Measurements from ENCODE around the gene RTF2. TPM values are rescaled to one million over a fixed set of nuclear protein-coding genes. Genes with fewer than 3 reads are reported as not detected.

The RTF2 gene
- 100 to 1,000 TPM; 118 to 125 TPM for total RNA-seq

DNA sequence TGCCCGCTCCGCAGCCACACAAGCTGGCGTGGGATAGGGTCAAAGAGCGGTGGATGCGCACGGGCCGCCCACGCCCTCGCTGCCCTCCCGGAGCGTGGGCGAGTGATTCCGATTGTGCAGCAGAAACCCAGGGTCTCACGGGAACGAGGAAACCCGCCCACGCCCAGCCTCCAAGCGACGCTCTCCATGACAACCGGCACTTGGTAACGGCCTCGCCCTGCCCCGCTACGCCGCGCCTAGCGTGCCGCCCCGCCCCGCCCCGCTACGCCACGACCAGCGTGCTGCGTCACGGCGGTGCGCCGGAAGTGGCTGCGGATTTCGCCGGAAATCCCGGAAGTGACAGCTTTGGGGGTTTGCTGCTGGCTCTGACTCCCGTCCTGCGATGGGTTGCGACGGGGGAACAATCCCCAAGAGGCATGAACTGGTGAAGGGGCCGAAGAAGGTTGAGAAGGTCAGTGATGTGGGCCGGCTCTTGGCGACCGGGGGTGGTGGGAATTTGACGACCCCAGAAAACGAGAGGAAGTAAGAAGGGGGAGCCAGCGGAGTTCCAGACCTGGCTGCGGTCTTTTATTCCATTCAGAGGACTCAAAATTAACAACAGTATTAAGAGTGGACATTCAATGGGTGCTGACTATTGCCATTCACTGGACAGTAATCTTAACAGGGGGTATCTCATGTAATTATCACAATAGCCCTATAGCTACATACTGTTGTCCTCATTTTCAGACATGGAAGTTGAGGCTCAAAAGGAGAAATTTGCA, at the start of gene RTF2:
Gene RTF2, plus strand, starts transcription at position 312 of the 761 bp plus-strand sequence. Its CDS starts 71 bp downstream, at position 383.
- ChIA-PET CTCF (interaction anchor here (1.0 to 2.6 kb wide), 7 partner anchors 47 to 76 kb away, joined by 3 to 15 read pairs (median 6); partner anchors contain the start of genes AURKA, CASS4 and CSTF1), POLR2A (interaction anchor here (0.6 to 2.0 kb wide), 8 partner anchors 25 to 95 kb away, joined by 3 to 16 read pairs (median 4); partner anchors contain the start of genes AURKA, CASS4 and CSTF1)
- peak within 1 kb of the TSS; percentile 100 for H3K27ac Mint-ChIP-seq
- peak within 1 kb of the TSS; percentile 100 for H3K4me3 Mint-ChIP-seq
- no peaks in the 10 kb centered on the region for H3K27me3 Mint-ChIP-seq (ENCODE audit: low read depth)
- H3K36me3 Mint-ChIP-seq (ENCODE audit: low read depth) = peaks cover 28% of the 10 kb centered on the region
- no peaks in the 10 kb centered on the region for H3K9me3 Mint-ChIP-seq (ENCODE audit: insufficient read depth)
- ATAC-seq = peak; percentile 93
- peaks cover 65% of the 10 kb centered on the region for H3K4me1 Mint-ChIP-seq (ENCODE audit: low read depth)
- DNase-seq = peak; percentile 96

DNA sequence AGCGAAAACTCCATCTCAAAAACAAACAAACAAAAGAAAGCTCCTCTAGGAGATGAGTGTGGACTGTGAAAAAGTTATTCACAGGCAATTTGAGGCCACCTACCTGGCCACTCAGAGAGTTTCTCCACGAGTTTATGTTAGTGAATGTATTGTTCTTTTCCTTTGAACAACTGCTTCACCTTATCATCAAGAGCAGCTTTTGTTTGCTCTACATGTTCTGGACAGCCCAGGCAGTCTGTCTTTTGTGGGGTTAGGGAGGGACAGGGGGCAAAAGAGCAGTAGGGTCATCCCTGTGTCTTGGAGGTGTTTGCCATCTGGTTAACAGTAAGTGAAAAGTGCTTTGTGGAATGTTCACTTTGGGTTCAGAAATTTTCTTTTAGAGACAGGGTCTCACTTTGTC, 48.4 kb upstream of the RTF2 start:
- peak overlapping the region; percentile 20 for H3K27ac Mint-ChIP-seq
- peaks cover 65% of the 10 kb centered on the region for H3K36me3 Mint-ChIP-seq (ENCODE audit: low read depth)

DNA sequence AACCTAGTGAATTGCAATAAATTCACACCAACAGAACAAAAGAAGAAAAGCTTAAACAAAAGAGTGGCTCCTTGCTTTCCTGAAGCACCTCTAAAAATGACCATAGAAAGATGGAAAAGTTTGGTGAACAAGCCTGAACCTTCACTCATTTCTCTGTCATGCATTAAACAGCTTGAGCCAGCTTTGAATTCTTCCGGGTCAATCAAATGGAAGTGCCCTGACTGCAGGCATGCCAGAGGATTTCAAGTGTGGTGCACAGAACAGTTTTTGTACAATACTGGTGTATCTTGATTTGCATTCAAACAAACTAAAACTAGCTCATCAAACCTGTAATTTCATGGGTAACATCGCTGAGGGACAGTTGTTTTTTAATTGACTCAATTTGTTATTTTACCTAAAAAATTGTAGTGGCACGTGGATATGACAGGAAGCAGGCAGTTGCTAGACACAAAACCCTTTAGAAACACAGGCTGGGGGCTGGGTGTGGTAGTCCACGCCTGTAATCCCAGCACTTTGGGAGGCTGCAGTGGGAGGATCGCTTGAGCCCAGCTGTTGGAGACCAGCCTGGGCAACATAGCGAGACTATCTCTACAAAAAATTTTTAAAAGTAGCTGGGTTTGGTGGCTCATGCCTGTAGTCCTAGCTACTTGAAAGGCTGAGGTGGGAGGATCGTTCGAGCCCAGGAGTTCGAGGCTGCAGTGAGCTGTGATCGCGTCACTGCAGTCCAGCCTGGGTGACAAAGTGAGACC, 47.3 kb upstream of the RTF2 start:
- Mint-ChIP-seq H3K4me3 (no peak overlapping the region), H3K4me1 (ENCODE audit: low read depth) (peaks cover 79% of the 10 kb centered on the region), H3K27me3 (ENCODE audit: low read depth) (no peaks in the 10 kb centered on the region), H3K36me3 (ENCODE audit: low read depth) (peaks cover 62% of the 10 kb centered on the region), H3K27ac (peak overlapping the region; percentile 53), H3K9me3 (ENCODE audit: insufficient read depth) (no peaks in the 10 kb centered on the region)
- peak; percentile 11 for DNase-seq
- ATAC-seq = no peak
- POLR2A ChIA-PET = interaction anchor here (1.2 to 2.6 kb wide), 2 partner anchors 8 to 29 kb away, joined by 3 to 11 read pairs; partner anchors contain the start of genes AURKA, CASS4 and CSTF1
- CTCF ChIA-PET = interaction anchor here (0.7 to 5.4 kb wide), 5 partner anchors 8 to 49 kb away, joined by 3 to 29 read pairs (median 4); partner anchors contain the start of gene CASS4

More for the DNA sequence above, 48.4 kb upstream of the RTF2 start:
- POLR2A ChIA-PET = interaction anchor here (1.1 kb wide), 1 partner anchor 8 kb away, joined by 3 read pairs; no protein-coding TSS in a partner anchor
- CTCF ChIA-PET = interaction anchor here (1.4 to 3.9 kb wide), 3 partner anchors 9 to 22 kb away, joined by 4 to 24 read pairs (median 5); no protein-coding TSS in a partner anchor
- Mint-ChIP-seq H3K27me3 (ENCODE audit: low read depth) (no peaks in the 10 kb centered on the region), H3K9me3 (ENCODE audit: insufficient read depth) (no peaks in the 10 kb centered on the region), H3K4me3 (no peak overlapping the region), H3K4me1 (ENCODE audit: low read depth) (peaks cover 79% of the 10 kb centered on the region)
- ATAC-seq (no peak), DNase-seq (no peak)

- H3K4me1 Mint-ChIP-seq (ENCODE audit: low read depth) = peaks cover 70% of the 10 kb centered on the region
- H3K9me3 Mint-ChIP-seq (ENCODE audit: insufficient read depth) = no peaks in the 10 kb centered on the region
- peaks cover 58% of the 10 kb centered on the region for H3K36me3 Mint-ChIP-seq (ENCODE audit: low read depth)
- no peaks in the 10 kb centered on the region for H3K27me3 Mint-ChIP-seq (ENCODE audit: low read depth)
- CTCF ChIA-PET = interaction anchor here (0.6 to 5.4 kb wide), 5 partner anchors 10 to 44 kb away, joined by 3 to 29 read pairs (median 4); partner anchors contain the start of gene CASS4
- no peak for ATAC-seq
- DNase-seq = peak; percentile 19
- POLR2A ChIA-PET = interaction anchor here (0.9 to 2.6 kb wide), 2 partner anchors 10 to 30 kb away, joined by 4 to 11 read pairs; partner anchors contain the start of genes AURKA, CASS4 and CSTF1
- peak overlapping the region; percentile 77 for H3K27ac Mint-ChIP-seq
- peak overlapping the region; percentile 38 for H3K4me3 Mint-ChIP-seq
These were observed 46.2 kb upstream of the RTF2 start for GRCh38 chr20:56422076-56422823.

DNA sequence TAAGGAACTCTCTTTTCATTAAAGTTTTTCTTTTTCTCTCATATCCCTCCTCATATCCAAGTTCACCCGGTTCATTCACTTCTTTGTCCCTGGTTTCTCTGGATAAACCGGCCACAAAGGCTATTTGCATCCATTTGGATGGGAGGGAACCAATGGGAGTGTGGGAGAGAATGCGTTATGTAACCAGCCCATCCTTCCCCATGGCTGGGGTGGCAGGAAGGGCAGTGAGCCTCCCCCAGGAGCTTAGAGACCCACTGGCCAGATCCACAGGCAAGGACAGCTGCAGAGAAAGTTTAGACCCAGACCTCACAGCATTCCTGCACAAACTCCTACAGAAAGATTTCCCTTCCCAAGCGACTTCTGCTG, 45.6 kb upstream of the RTF2 start:
- CTCF ChIA-PET = interaction anchor here (1.1 to 5.4 kb wide), 4 partner anchors 10 to 40 kb away, joined by 3 to 29 read pairs (median 4); partner anchors contain the start of gene CASS4
- Mint-ChIP-seq H3K4me1 (ENCODE audit: low read depth) (peaks cover 66% of the 10 kb centered on the region), H3K27ac (peak overlapping the region; percentile 77), H3K27me3 (ENCODE audit: low read depth) (no peaks in the 10 kb centered on the region), H3K9me3 (ENCODE audit: insufficient read depth) (no peaks in the 10 kb centered on the region), H3K36me3 (ENCODE audit: low read depth) (peaks cover 54% of the 10 kb centered on the region), H3K4me3 (no peak overlapping the region)
- ATAC-seq = no peak
- POLR2A ChIA-PET = interaction anchor here (0.9 to 2.6 kb wide), 2 partner anchors 10 to 31 kb away, joined by 4 to 11 read pairs; partner anchors contain the start of genes AURKA, CASS4 and CSTF1
- DNase-seq = peak; percentile 15

- DNase-seq (no peak), ATAC-seq (no peak)
- no peaks in the 10 kb centered on the region for H3K27me3 Mint-ChIP-seq (ENCODE audit: low read depth)
- peaks cover 66% of the 10 kb centered on the region for H3K4me1 Mint-ChIP-seq (ENCODE audit: low read depth)
- no peaks in the 10 kb centered on the region for H3K9me3 Mint-ChIP-seq (ENCODE audit: insufficient read depth)
- H3K36me3 Mint-ChIP-seq (ENCODE audit: low read depth) = peaks cover 54% of the 10 kb centered on the region
- POLR2A ChIA-PET = interaction anchor here (1.5 to 2.6 kb wide), 2 partner anchors 10 to 11 kb away, joined by 8 to 11 read pairs; partner anchors contain the start of gene CASS4
- H3K27ac Mint-ChIP-seq = no peak overlapping the region
- H3K4me3 Mint-ChIP-seq = no peak overlapping the region
- CTCF ChIA-PET = interaction anchor here (1.2 to 5.4 kb wide), 4 partner anchors 11 to 40 kb away, joined by 3 to 29 read pairs (median 5); partner anchors contain the start of gene CASS4
These were observed 45.2 kb upstream of the RTF2 start for GRCh38 chr20:56423211-56423610.

DNA sequence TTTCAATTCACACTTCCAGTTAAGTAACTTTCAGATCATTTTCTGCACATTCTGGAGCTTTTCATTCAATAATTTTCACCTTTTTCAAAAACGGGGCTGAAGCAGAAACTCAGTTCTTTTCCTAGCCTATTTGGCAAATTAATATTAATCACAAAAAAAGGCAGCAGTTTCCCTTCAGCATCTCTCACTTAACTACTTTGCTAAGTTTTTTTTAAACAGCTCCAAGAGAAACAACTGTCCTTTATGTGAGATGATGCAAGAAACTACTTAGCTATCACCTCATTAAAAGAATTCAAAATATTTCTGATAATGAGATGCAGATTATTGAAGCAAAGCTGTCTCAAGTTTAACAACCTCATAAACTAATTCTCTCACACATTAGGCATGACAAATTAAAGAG, 44.5 kb upstream of the RTF2 start:
- Mint-ChIP-seq H3K36me3 (ENCODE audit: low read depth) (peaks cover 56% of the 10 kb centered on the region), H3K9me3 (ENCODE audit: insufficient read depth) (no peaks in the 10 kb centered on the region), H3K4me3 (no peak overlapping the region), H3K27me3 (ENCODE audit: low read depth) (no peaks in the 10 kb centered on the region), H3K4me1 (ENCODE audit: low read depth) (peaks cover 67% of the 10 kb centered on the region), H3K27ac (no peak overlapping the region)
- ChIA-PET CTCF (interaction anchor here (1.2 to 5.4 kb wide), 3 partner anchors 9 to 19 kb away, joined by 3 to 29 read pairs (median 6); partner anchors contain the start of gene CASS4), POLR2A (interaction anchor here (1.5 kb wide), 1 partner anchor 12 kb away, joined by 8 read pairs; the partner anchor contains the start of gene CASS4)
- no peak for ATAC-seq
- no peak for DNase-seq

DNA sequence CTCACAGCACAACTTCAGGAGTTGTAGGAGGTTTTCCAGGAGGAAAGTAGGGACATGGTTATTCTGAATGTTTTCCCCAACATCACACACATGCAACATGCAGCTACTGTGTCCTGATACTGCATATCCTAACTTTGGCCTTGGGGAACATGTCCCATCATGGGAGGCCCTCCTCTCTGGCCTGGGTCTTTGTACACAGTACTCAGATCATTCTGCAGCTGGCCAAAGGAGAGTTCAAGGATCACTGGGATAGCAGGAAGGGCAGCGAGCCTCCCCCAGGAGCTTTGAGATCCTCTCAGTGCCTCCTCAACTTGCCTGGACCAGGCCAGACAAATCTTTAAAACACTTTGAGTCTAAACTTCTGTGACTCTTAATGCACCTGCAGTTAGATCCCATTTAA, 43.5 kb upstream of the RTF2 start:
- Mint-ChIP-seq H3K27ac (no peak overlapping the region), H3K36me3 (ENCODE audit: low read depth) (peaks cover 62% of the 10 kb centered on the region), H3K9me3 (ENCODE audit: insufficient read depth) (no peaks in the 10 kb centered on the region)

GRCh38 chr20:56426026-56426425, 42.4 kb upstream of the RTF2 start:
- POLR2A ChIA-PET = interaction anchor here (0.7 to 1.6 kb wide), 2 partner anchors 10 to 14 kb away, joined by 4 read pairs; partner anchors contain the start of gene CASS4
- CTCF ChIA-PET = interaction anchor here (1.0 to 1.4 kb wide), 3 partner anchors 11 to 14 kb away, joined by 3 to 4 read pairs (median 4); partner anchors contain the start of gene CASS4
- Mint-ChIP-seq H3K36me3 (ENCODE audit: low read depth) (peaks cover 63% of the 10 kb centered on the region), H3K9me3 (ENCODE audit: insufficient read depth) (no peaks in the 10 kb centered on the region), H3K4me1 (ENCODE audit: low read depth) (peaks cover 70% of the 10 kb centered on the region), H3K27me3 (ENCODE audit: low read depth) (no peaks in the 10 kb centered on the region), H3K27ac (no peak overlapping the region), H3K4me3 (no peak overlapping the region)
- ATAC-seq = no peak
- DNase-seq = no peak

More for the DNA sequence above, 43.5 kb upstream of the RTF2 start:
- ChIA-PET POLR2A (interaction anchor here (1.5 to 1.6 kb wide), 2 partner anchors 9 to 13 kb away, joined by 4 to 8 read pairs; partner anchors contain the start of gene CASS4), CTCF (interaction anchor here (1.2 to 5.4 kb wide), 4 partner anchors 8 to 17 kb away, joined by 3 to 29 read pairs (median 5); partner anchors contain the start of gene CASS4)
- DNase-seq = no peak
- no peak overlapping the region for H3K4me3 Mint-ChIP-seq
- ATAC-seq = no peak
- H3K27me3 Mint-ChIP-seq (ENCODE audit: low read depth) = no peaks in the 10 kb centered on the region
- peaks cover 68% of the 10 kb centered on the region for H3K4me1 Mint-ChIP-seq (ENCODE audit: low read depth)

DNA sequence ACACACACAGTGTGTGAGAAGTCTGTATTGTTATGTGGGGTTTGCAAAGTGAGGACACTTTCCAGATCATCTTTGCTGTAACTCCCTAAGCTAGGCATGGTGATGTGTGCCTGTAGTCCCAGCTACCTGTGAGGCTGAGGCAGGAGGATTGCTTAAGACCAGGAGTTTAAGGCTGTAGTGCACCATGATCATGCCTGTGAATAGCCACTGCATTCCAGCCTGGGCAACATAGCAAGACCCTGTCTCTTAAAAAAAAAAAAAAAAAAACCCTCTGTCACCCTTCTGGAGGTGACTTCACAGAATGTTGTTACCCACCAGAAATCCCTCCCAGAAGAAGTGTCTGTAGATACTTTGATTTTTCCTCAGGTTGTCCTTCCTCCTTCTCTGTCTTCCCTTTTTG, 41.5 kb upstream of the RTF2 start:
- ChIA-PET CTCF (interaction anchor here (1.3 kb wide), 1 partner anchor 15 kb away, joined by 4 read pairs; the partner anchor contains the start of gene CASS4), POLR2A (no interaction called here)
- H3K27ac Mint-ChIP-seq = no peak overlapping the region
- no peaks in the 10 kb centered on the region for H3K27me3 Mint-ChIP-seq (ENCODE audit: low read depth)
- H3K36me3 Mint-ChIP-seq (ENCODE audit: low read depth) = peaks cover 61% of the 10 kb centered on the region
- no peak overlapping the region for H3K4me3 Mint-ChIP-seq
- no peak for DNase-seq
- peaks cover 63% of the 10 kb centered on the region for H3K4me1 Mint-ChIP-seq (ENCODE audit: low read depth)
- no peak for ATAC-seq
- H3K9me3 Mint-ChIP-seq (ENCODE audit: insufficient read depth) = no peaks in the 10 kb centered on the region

All from activated CD8-positive, alpha-beta T cell treated with anti-CD3 and anti-CD28 coated beads, Interleukin-2, amount 10 ng/mL, durations not matched to agents 7 days and 5 days (primary cell).